Vagina (tissue), 2 donors: ENCODE results near the gene RPL18. TPM values are rescaled to one million over a fixed set of nuclear protein-coding genes. Genes with fewer than 3 reads are reported as not detected.

Source experiments
- DNase-seq, 2 donors: peaks; one replicate each; pipeline ENCODE4 v3.0.0-alpha.2; 2017; ENCODE audit errors: extremely low spot score in 2 of 2
- H3K27ac ChIP-seq: fragments of 200-600 bp; sonication (generic); one replicate; pipeline ENCODE4 v1.5.1; 2019
- H3K27me3 ChIP-seq: fragments of 200-600 bp; sonication (generic); one replicate; pipeline ENCODE4 v1.5.1; 2019
- H3K36me3 ChIP-seq, 2 donors: fragments of 200-600 bp; sonication (generic); one replicate each; pipeline ENCODE4 v1.5.1; 2017 to 2019
- H3K4me1 ChIP-seq: fragments of 200-600 bp; sonication (generic); one replicate; pipeline ENCODE4 v1.5.1; 2019
- H3K4me3 ChIP-seq, 2 donors: fragments of 200-600 bp; sonication (generic); 1 replicate in 1 of 2; 2 replicates in 1 of 2; pipeline ENCODE4 v1.5.1; 2016 to 2019
- H3K9me3 ChIP-seq: fragments of 200-600 bp; sonication (generic); one replicate; pipeline ENCODE4 v1.5.1; 2019
- POLR2A ChIP-seq, 2 donors: fragments of 450-650 bp; IDR thresholded peaks; one replicate each; pipeline ENCODE4 v1.6.1; 2017; ENCODE audit warnings: antibody characterized with exemption in 2 of 2, mild to moderate bottlenecking in 2 of 2, moderate library complexity in 2 of 2
- POLR2AphosphoS5 ChIP-seq, 2 donors: sonication (generic); formaldehyde crosslinking; IDR thresholded peaks; one replicate each; pipeline ENCODE4 v1.9.0; 2017; ENCODE audit warnings: antibody characterized with exemption in 2 of 2, mild to moderate bottlenecking in 2 of 2, low read depth in 1 of 2; ENCODE audit not compliant: insufficient read depth in 1 of 2
- intact Hi-C: fragments of 100-400 bp; cut with DNase I; formaldehyde crosslinking; loops from one replicate; pipeline ENCODE4 v1.15.1; 2023
- total RNA-seq: library from RNA; depleted of rRNA; stranded (reverse); fragments of >200 nt; gene quantifications from one replicate; pipeline ENCODE4 v1.2.3, GENCODE V29; 2016
- TF ChIP-seq, protein P1 (sequence below), 3 experiments: fragments of 450-650 bp in 2 of 3; fragments of 200-600 bp in 1 of 3; sonication (generic) in 1 of 3; IDR thresholded peaks; one replicate each; pipeline ENCODE4 v1.5.1; 2017 to 2019; ENCODE audit warnings: antibody characterized with exemption in 3 of 3, mild to moderate bottlenecking in 2 of 3, moderate library complexity in 2 of 3

RPL18 gene
- total RNA-seq, 1 donor from 2014 or later = 2,346 TPM

GRCh38 chr19:48624067-48624594 lies 5.2 kb upstream of the RPL18 start:
- Histone ChIP-seq H3K27me3 (no peaks in the 10 kb centered on the region), H3K36me3 (no peaks in the 10 kb centered on the region), H3K27ac (peak overlapping the region; percentile 84), H3K9me3 (no peaks in the 10 kb centered on the region), H3K4me1 (peaks cover 33% of the 10 kb centered on the region), H3K4me3 (peak overlapping the region; percentile 19 to 39)
- intact Hi-C loops = no loop called here
- TF ChIP-seq, protein P1, sequence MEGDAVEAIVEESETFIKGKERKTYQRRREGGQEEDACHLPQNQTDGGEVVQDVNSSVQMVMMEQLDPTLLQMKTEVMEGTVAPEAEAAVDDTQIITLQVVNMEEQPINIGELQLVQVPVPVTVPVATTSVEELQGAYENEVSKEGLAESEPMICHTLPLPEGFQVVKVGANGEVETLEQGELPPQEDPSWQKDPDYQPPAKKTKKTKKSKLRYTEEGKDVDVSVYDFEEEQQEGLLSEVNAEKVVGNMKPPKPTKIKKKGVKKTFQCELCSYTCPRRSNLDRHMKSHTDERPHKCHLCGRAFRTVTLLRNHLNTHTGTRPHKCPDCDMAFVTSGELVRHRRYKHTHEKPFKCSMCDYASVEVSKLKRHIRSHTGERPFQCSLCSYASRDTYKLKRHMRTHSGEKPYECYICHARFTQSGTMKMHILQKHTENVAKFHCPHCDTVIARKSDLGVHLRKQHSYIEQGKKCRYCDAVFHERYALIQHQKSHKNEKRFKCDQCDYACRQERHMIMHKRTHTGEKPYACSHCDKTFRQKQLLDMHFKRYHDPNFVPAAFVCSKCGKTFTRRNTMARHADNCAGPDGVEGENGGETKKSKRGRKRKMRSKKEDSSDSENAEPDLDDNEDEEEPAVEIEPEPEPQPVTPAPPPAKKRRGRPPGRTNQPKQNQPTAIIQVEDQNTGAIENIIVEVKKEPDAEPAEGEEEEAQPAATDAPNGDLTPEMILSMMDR (IDR thresholded peaks at IDR 0.05) = no peak
- TF ChIP-seq POLR2A (IDR thresholded peaks at IDR 0.05) (no peak), POLR2AphosphoS5 (IDR thresholded peaks at IDR 0.05; ENCODE audit: insufficient read depth in 1 of 2, low read depth in 1 of 2) (peak; percentile 75 to 77)
- DNase-seq = no peak

DNA sequence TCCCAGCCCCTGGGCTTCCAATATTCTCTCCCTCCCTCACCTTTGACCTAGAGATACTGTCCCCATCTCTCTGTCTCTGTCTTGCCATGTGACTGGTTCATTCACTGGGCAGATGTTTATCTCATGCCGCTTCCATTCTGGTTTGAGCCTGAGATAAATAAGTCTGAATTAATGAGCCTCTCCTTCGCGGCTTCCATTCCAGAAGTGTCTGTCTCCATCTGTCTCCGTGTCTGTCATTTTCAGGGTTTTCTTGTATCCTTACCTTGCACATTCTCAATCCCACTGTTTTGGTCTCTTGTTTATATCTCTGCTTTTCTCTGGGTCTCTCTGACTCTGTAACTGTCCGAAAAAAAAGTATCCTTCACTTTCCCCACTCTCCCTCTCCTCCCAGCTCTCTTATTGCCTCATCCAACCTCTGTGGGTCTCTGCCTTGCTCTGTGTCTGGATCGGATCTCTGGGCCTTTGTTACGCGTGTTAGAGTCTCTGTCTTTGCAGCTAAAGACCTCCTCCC lies 4.6 kb upstream of the RPL18 start:
- Histone ChIP-seq H3K36me3 (no peaks in the 10 kb centered on the region), H3K4me3 (peak overlapping the region; percentile 19 to 39), H3K27ac (peak overlapping the region; percentile 84), H3K27me3 (no peaks in the 10 kb centered on the region), H3K4me1 (peaks cover 33% of the 10 kb centered on the region), H3K9me3 (no peaks in the 10 kb centered on the region)
- intact Hi-C loops = no loop called here
- no peak for DNase-seq
- TF ChIP-seq POLR2AphosphoS5 (IDR thresholded peaks at IDR 0.05; ENCODE audit: insufficient read depth in 1 of 2, low read depth in 1 of 2) (no peak), POLR2A (IDR thresholded peaks at IDR 0.05) (no peak)
- TF ChIP-seq, protein P1 (IDR thresholded peaks at IDR 0.05) = no peak

DNA sequence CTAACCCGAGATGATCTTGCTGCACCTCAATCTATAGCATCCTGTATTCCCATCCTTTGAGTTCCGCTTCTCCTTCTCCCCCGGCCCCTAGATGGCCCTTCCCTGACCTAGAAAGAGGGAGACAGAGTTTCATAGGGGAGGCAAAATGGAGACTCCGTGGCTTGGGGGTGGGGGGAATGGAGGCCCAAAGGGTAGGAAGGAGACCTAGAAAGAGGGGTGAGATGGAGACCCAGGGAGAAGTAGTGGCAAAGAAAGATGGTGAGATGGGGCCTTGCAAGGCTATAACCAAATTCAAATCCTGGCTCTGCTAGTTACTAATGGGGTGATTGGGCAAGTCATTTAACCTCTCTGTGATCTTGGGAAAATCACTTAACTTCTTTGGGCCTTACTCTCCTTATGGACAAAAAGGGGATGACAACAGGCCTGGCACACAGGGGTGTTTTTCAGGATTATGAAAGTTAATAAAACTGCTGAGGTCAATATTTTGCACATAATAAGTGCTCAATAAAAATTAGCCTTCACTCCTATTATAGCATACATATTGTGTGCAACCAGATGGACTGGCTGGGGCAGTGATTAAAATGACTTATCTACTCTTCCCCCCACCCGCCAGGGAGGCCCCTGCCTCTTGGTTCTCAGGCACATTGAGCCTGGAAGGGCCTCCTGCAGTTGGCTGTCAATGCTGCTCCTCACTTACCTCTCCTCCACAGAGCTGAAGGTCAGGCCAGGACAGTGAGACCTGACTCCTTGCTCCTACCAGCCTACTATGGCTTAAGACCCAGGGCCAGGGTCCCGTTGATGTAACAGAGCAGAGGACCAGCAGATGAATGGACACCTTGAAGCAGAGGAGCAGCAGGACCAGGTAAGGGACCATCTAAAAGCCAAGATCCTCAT lies 961 bp upstream of the RPL18 start:
- peak overlapping the region; percentile 93 for H3K27ac ChIP-seq
- H3K4me3 ChIP-seq = peak overlapping the region; percentile 64 to 95
- no peak for DNase-seq
- H3K27me3 ChIP-seq = no peaks in the 10 kb centered on the region
- H3K9me3 ChIP-seq = no peaks in the 10 kb centered on the region
- peaks cover 0 to 29% of the 10 kb centered on the region in 2 donors for H3K36me3 ChIP-seq
- TF ChIP-seq POLR2A (IDR thresholded peaks at IDR 0.05) = no peak
- TF ChIP-seq, protein P1 (IDR thresholded peaks at IDR 0.05) = no peak
- H3K4me1 ChIP-seq = peaks cover 66% of the 10 kb centered on the region
- intact Hi-C loops = no loop called here

GRCh38 chr19:48618278-48618915 lies 581 bp downstream of the RPL18 start:
- H3K9me3 ChIP-seq = no peaks in the 10 kb centered on the region
- H3K27ac ChIP-seq = peak overlapping the region; percentile 93

More at GRCh38 chr19:48618278-48618915, 581 bp downstream of the RPL18 start:
- no peak for DNase-seq
- intact Hi-C loops = no loop called here
- peak overlapping the region; percentile 64 to 95 for H3K4me3 ChIP-seq
- H3K4me1 ChIP-seq = peaks cover 53% of the 10 kb centered on the region
- H3K36me3 ChIP-seq = peaks cover 0 to 31% of the 10 kb centered on the region in 2 donors
- no peaks in the 10 kb centered on the region for H3K27me3 ChIP-seq
- TF ChIP-seq POLR2A (IDR thresholded peaks at IDR 0.05) (no peak), POLR2AphosphoS5 (IDR thresholded peaks at IDR 0.05; ENCODE audit: insufficient read depth in 1 of 2, low read depth in 1 of 2) (no peak)
- TF ChIP-seq, protein P1 (IDR thresholded peaks at IDR 0.05) = no peak
